ENCODE results near the gene FAM168B. TPM values are rescaled to one million over a fixed set of nuclear protein-coding genes. Genes with fewer than 3 reads are reported as not detected.
A peak's percentile ranks its signal among the peaks of the same experiment; 100 is the strongest.

The FAM168B gene
- polyA plus RNA-seq, 1 of the 3 experiments (the other 2 are of a cell fraction), result 72.7 TPM

GRCh38 chr2:131004446-131005209 lies 88.6 kb downstream of the FAM168B start:
- no peak for TF ChIP-seq TAF1 (IDR thresholded peaks at IDR 0.05; ENCODE audit: borderline replicate concordance, low read depth, low read length)
- TF ChIP-seq, protein P1, sequence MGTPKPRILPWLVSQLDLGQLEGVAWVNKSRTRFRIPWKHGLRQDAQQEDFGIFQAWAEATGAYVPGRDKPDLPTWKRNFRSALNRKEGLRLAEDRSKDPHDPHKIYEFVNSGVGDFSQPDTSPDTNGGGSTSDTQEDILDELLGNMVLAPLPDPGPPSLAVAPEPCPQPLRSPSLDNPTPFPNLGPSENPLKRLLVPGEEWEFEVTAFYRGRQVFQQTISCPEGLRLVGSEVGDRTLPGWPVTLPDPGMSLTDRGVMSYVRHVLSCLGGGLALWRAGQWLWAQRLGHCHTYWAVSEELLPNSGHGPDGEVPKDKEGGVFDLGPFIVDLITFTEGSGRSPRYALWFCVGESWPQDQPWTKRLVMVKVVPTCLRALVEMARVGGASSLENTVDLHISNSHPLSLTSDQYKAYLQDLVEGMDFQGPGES (IDR thresholded peaks at IDR 0.05; ENCODE audit: low read depth, low read length), result no peak
- no peak for TF ChIP-seq PBX3 (IDR thresholded peaks at IDR 0.05)
- TF ChIP-seq, protein P2, sequence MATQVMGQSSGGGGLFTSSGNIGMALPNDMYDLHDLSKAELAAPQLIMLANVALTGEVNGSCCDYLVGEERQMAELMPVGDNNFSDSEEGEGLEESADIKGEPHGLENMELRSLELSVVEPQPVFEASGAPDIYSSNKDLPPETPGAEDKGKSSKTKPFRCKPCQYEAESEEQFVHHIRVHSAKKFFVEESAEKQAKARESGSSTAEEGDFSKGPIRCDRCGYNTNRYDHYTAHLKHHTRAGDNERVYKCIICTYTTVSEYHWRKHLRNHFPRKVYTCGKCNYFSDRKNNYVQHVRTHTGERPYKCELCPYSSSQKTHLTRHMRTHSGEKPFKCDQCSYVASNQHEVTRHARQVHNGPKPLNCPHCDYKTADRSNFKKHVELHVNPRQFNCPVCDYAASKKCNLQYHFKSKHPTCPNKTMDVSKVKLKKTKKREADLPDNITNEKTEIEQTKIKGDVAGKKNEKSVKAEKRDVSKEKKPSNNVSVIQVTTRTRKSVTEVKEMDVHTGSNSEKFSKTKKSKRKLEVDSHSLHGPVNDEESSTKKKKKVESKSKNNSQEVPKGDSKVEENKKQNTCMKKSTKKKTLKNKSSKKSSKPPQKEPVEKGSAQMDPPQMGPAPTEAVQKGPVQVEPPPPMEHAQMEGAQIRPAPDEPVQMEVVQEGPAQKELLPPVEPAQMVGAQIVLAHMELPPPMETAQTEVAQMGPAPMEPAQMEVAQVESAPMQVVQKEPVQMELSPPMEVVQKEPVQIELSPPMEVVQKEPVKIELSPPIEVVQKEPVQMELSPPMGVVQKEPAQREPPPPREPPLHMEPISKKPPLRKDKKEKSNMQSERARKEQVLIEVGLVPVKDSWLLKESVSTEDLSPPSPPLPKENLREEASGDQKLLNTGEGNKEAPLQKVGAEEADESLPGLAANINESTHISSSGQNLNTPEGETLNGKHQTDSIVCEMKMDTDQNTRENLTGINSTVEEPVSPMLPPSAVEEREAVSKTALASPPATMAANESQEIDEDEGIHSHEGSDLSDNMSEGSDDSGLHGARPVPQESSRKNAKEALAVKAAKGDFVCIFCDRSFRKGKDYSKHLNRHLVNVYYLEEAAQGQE (IDR thresholded peaks at IDR 0.05; ENCODE audit: low read depth, low read length), result no peak
- TF ChIP-seq POLR2AphosphoS5 (IDR thresholded peaks at IDR 0.05; ENCODE audit: low read depth, low read length), result no peak
- TF ChIP-seq SIN3A (IDR thresholded peaks at IDR 0.05; ENCODE audit: borderline replicate concordance, low read depth, low read length), result no peak
- no peak for TF ChIP-seq CTCF (IDR thresholded peaks at IDR 0.05)
- TF ChIP-seq, protein P3, sequence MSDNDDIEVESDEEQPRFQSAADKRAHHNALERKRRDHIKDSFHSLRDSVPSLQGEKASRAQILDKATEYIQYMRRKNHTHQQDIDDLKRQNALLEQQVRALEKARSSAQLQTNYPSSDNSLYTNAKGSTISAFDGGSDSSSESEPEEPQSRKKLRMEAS (IDR thresholded peaks at IDR 0.05; ENCODE audit: low read depth), result no peak
- H3K4me1 ChIP-seq (ENCODE audit: control insufficient read depth in 1 of 2, insufficient read depth in 2 of 2, low read depth in 1 of 2, low read length in 1 of 2), result peaks cover 0 to 12% of the 10 kb centered on the region in 2 experiments; a peak in 1 of 4 replicates
- CTCF ChIA-PET, result interaction anchor here (0.9 to 1.6 kb wide), 3 partner anchors 8 to 40 kb away, joined by 3 to 4 read pairs (median 3); no protein-coding TSS in a partner anchor

More at GRCh38 chr2:131004446-131005209, 88.6 kb downstream of the FAM168B start:
- Histone ChIP-seq H2AFZ (ENCODE audit: low read depth) (no peak overlapping the region), H3K4me3 (ENCODE audit: low read depth in 2 of 2, low read length in 1 of 2) (no peak overlapping the region), H3F3A (replicated peaks; ENCODE audit: insufficient read depth) (no peaks in the 10 kb centered on the region), H3K79me2 (ENCODE audit: insufficient read depth) (no peaks in the 10 kb centered on the region), H3K27ac (ENCODE audit: low read depth in 2 of 2, low read length in 1 of 2) (no peak overlapping the region), H3K9ac (no peak overlapping the region), H3K9me2 (no peaks in the 10 kb centered on the region), H3K9me3 (no peaks in the 10 kb centered on the region), H3K4me2 (no peak overlapping the region), H3K36me3 (replicated peaks in 1 of 2; ENCODE audit: control insufficient read depth in 1 of 2, insufficient read depth in 2 of 2, low read length in 1 of 2) (no peaks in the 10 kb centered on the region), H3K27me3 (ENCODE audit: insufficient read depth) (no peaks in the 10 kb centered on the region), H4K20me1 (ENCODE audit: insufficient read depth) (no peaks in the 10 kb centered on the region)
- POLR2A ChIA-PET, result no interaction called here
- peak; percentile 41 for DNase-seq
- WGBS (ENCODE audit: low lambda C conversion rate), result 71% methylated on average over 11 of the region's 11 CpGs

All from SK-N-SH (cell line).